Common myeloid progenitor, CD34-positive (primary cell): ENCODE data around the gene UBE2QL1. TPM values are rescaled to one million over a fixed set of nuclear protein-coding genes. Genes with fewer than 3 reads are reported as not detected.

Experiments used
- CTCF ChIA-PET: fragments of 350-600 bp; sonication (Branson Sonifier 250); formaldehyde crosslinking; loops from one replicate; lab custom pipeline; 2021; ENCODE audit warnings: antibody characterized with exemption; lab: Charles Lee
- POLR2A ChIA-PET: fragments of 350-600 bp; sonication (Branson Sonifier 250); formaldehyde crosslinking; loops from one replicate; lab custom pipeline; 2021; ENCODE audit warnings: antibody characterized with exemption; lab: Charles Lee
- DNase-seq, 3 donors: peaks; one replicate each; pipeline versions ENCODE4 v3.0.0 to v3.0.0-alpha.2; 2013
- H3K27ac ChIP-seq, 2 experiments: 1 replicate in 1 of 2; 2 replicates in 1 of 2; pipeline ENCODE4 v1.7.0; 2013; ENCODE audit warnings: inconsistent platforms in 2 of 2, low read length in 2 of 2, mild to moderate bottlenecking in 2 of 2, low read depth in 1 of 2, moderate library complexity in 1 of 2; ENCODE audit not compliant: severe bottlenecking in 2 of 2, insufficient read depth in 1 of 2, poor library complexity in 1 of 2
- H3K27me3 ChIP-seq, 5 experiments: replicated peaks in 2 of 5; 1 replicate in 3 of 5; 2 replicates in 2 of 5; pipeline versions ENCODE4 v1.6.1 to v1.7.0; 2013; ENCODE audit warnings: low read length in 4 of 5, mild to moderate bottlenecking in 2 of 5, moderate library complexity in 2 of 5, inconsistent platforms in 1 of 5; ENCODE audit not compliant: insufficient read depth in 5 of 5, control insufficient read depth in 4 of 5
- H3K36me3 ChIP-seq, 4 experiments: 1 replicate in 2 of 4; 2 replicates in 2 of 4; pipeline versions ENCODE4 v1.6.1 to v1.7.0; 2013; ENCODE audit warnings: low read length in 3 of 4, control low read depth in 1 of 4, mild to moderate bottlenecking in 1 of 4; ENCODE audit not compliant: control insufficient read depth in 4 of 4, insufficient read depth in 4 of 4
- H3K4me1 ChIP-seq, 4 experiments: 1 replicate in 3 of 4; 2 replicates in 1 of 4; pipeline versions ENCODE4 v1.6.1 to v1.7.1; 2013; ENCODE audit warnings: low read length in 3 of 4, mild to moderate bottlenecking in 3 of 4, control low read depth in 1 of 4, inconsistent platforms in 1 of 4, moderate library complexity in 1 of 4; ENCODE audit not compliant: control insufficient read depth in 4 of 4, insufficient read depth in 4 of 4; ENCODE audit errors: control extremely low read depth in 1 of 4
- H3K4me3 ChIP-seq, 7 experiments: 1 replicate in 4 of 7; 2 replicates in 3 of 7; pipeline versions ENCODE4 v1.5.1 to v1.7.0; 2013; ENCODE audit warnings: mild to moderate bottlenecking in 7 of 7, low read length in 6 of 7, moderate library complexity in 6 of 7, inconsistent platforms in 2 of 7, low read depth in 2 of 7, control low read depth in 1 of 7; ENCODE audit not compliant: insufficient read depth in 4 of 7, control insufficient read depth in 1 of 7; ENCODE audit errors: extremely low read depth in 1 of 7
- H3K9me3 ChIP-seq, 5 experiments: 1 replicate in 4 of 5; 2 replicates in 1 of 5; pipeline versions ENCODE4 v1.6.1 to v1.7.1; 2013; ENCODE audit warnings: low read length in 4 of 5, mild to moderate bottlenecking in 2 of 5, inconsistent platforms in 1 of 5, low read depth in 1 of 5, moderate library complexity in 1 of 5; ENCODE audit not compliant: control insufficient read depth in 4 of 5, insufficient read depth in 2 of 5; ENCODE audit errors: control extremely low read depth in 1 of 5
- WGBS: methylation state at CpG from one replicate; pipeline ENCODE4 v1.1.5; 2013; ENCODE audit not compliant: insufficient coverage; 5-methylcytosine and 5-hydroxymethylcytosine counted together
- polyA plus RNA-seq: library from polyadenylated mRNA; unstranded; fragments of 120-200 nt; gene quantifications from one replicate; pipeline ENCODE4 v1.2.1, GENCODE V29; 2013

The UBE2QL1 gene, protein sequence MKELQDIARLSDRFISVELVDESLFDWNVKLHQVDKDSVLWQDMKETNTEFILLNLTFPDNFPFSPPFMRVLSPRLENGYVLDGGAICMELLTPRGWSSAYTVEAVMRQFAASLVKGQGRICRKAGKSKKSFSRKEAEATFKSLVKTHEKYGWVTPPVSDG
- 0.03 TPM for polyA plus RNA-seq

DNA sequence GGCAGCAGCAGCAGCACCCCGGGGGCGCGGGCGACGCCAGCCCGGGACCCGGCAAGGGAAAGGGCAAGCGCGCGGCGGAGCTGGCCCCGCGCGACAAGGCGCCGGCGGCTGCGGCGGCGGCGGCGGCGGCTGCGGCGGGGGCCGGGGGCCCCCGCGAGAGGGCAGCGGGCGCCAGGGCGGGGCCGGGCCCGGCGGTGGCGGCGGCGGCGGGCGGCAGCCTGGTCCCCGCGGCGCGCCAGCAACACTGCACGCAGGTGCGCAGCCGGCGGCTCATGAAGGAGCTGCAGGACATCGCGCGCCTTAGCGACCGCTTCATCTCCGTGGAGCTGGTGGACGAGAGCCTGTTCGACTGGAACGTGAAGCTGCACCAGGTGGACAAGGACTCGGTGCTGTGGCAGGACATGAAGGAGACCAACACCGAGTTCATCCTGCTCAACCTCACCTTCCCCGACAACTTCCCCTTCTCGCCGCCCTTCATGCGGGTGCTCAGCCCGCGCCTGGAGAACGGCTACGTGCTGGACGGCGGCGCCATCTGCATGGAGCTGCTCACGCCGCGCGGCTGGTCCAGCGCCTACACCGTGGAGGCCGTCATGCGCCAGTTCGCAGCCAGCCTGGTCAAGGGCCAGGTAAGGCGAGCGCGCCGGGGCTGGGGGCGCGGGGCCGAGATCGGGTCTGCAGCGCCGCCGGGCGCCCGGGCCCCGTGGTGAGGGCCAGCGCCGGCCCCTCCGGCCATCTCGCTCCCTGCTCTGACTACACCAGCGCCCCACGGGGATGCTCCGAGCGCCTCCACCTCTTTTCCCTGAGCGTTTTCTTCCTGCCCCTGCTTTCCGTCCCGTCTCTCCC is at the start of gene UBE2QL1:
UBE2QL1 (plus strand) TSS at position 238 of the 843 bp plus-strand sequence; CDS start at position 273, 35 bp downstream.
- peaks cover 0 to 8% (median 7%) of the 10 kb centered on the region in 4 experiments for H3K4me1 ChIP-seq
- H3K27me3 ChIP-seq, result peaks cover 11 to 55% (median 26%) of the 10 kb centered on the region in 5 experiments
- H3K36me3 ChIP-seq, result no peaks in the 10 kb centered on the region
- peak within 1 kb of the TSS in 5 of 7 experiments; percentile 31 to 76 (median 52) for H3K4me3 ChIP-seq
- H3K27ac ChIP-seq, result no peak within 1 kb of the TSS
- under 1% methylated on average over 78 of the region's 103 CpGs for WGBS
- ChIA-PET POLR2A (interaction anchor here (0.7 to 1.3 kb wide), 2 partner anchors 37 to 47 kb away, joined by 4 read pairs; no protein-coding TSS in a partner anchor), CTCF (interaction anchor here (0.6 to 1.0 kb wide), 2 partner anchors 12 to 64 kb away, joined by 3 to 4 read pairs; no protein-coding TSS in a partner anchor)
- peak in 2 of 3 donors; percentile 64 to 76 for DNase-seq
- H3K9me3 ChIP-seq, result peaks cover 0 to 3% (median 0%) of the 10 kb centered on the region in 5 experiments

DNA sequence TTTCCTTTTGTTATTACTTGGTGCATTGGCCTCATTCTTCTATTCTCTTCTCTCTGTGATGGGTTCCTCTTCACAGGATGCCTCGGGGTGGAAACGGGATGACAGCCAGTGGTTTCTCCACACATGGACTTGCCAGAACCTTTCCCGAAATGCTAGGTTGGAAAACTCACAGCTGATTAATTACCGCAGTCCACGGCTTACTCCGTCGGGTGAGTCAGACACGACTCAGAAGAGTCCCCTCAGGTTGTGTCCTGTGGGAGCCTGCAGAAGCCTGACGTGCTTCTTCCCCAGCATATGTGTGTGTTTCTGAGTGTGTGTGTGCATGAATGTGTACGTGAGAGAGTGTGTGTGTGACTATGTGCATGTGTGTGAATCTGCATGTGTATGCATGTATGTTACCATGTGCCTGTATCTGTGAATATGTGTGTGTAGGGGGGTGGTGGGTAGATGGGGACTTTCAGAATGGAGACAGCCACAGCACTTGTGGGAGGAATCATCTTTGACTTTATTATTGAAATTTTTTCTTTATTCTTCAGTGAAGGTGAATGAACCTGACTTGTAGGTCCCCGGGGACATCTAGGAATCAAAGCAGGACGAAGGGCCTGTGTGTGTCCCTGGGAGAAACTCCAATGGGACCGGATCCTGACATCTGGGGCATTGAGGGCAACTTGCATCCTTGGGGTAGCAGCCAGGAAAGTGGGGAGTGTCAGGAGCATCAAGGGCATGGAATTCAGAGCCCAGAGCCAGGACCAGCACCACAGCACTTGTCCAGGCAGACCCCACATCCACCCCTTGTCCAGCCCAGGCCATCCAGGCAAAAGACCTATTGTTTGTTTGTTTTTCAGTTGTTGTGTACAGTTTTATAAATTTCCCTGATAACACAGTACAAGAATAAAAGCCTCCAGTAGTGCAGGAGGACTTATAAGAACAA is 48.4 kb upstream of the UBE2QL1 start:
- WGBS, result 95% methylated on average over 12 of the region's 13 CpGs
- Histone ChIP-seq H3K4me3 (no peak overlapping the region), H3K27ac (no peak overlapping the region), H3K4me1 (no peaks in the 10 kb centered on the region), H3K27me3 (peaks cover 0 to 9% (median 0%) of the 10 kb centered on the region in 5 experiments), H3K9me3 (peaks cover 0 to 2% (median 0%) of the 10 kb centered on the region in 5 experiments), H3K36me3 (no peaks in the 10 kb centered on the region)
- CTCF ChIA-PET, result no interaction called here
- DNase-seq, result no peak
- POLR2A ChIA-PET, result no interaction called here

DNA sequence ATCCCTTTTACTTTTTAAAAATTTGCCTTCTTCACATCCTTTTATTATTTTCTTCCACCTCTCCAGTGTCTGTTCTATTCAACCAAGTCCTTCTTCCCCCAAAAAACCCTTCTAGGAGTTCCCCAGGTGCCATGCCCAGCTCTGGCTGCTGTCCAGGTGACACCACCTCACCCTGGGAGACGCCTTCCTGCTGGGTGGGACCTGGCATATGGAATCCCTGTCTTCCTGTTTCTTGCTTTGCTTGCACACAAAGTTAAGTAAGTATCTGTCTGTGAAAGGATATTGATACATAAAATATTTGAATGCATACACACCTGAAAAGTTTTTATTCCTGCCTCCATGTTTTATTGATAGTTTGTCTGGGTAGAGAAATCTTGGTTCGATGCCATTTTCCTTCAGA is 47.2 kb upstream of the UBE2QL1 start:
- H3K27me3 ChIP-seq, result peaks cover 0 to 9% (median 0%) of the 10 kb centered on the region in 5 experiments
- H3K27ac ChIP-seq, result no peak overlapping the region
- ChIA-PET POLR2A (no interaction called here), CTCF (no interaction called here)
- H3K36me3 ChIP-seq, result no peaks in the 10 kb centered on the region
- peaks cover 0 to 2% (median 0%) of the 10 kb centered on the region in 5 experiments for H3K9me3 ChIP-seq
- H3K4me1 ChIP-seq, result no peaks in the 10 kb centered on the region
- no peak overlapping the region for H3K4me3 ChIP-seq
- WGBS, result 100% methylated on average over 1 of the region's 2 CpGs
- DNase-seq, result no peak

DNA sequence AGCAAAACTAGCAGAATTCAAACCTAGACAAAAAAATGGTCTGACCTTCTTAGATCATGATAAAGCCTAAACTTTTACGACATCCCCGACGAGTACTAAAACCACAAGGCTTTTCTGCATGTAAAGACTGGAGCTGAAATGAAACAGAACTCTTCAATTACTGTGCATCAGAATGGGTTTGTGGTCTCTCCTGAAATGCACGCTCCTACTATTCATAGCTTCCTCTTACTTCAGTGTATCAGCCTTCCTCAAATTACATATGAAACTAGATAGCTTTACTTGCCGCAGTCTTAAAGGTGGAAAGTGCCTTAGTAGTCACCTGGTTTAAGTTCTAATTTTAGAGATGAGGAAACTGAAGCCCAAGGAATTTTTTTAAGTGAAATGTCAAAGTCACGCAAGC is 45.7 kb upstream of the UBE2QL1 start:
- POLR2A ChIA-PET, result no interaction called here
- Histone ChIP-seq H3K36me3 (no peaks in the 10 kb centered on the region), H3K4me3 (no peak overlapping the region), H3K27ac (no peak overlapping the region), H3K4me1 (no peaks in the 10 kb centered on the region), H3K9me3 (no peaks in the 10 kb centered on the region), H3K27me3 (peaks cover 0 to 10% (median 0%) of the 10 kb centered on the region in 5 experiments)
- DNase-seq, result no peak
- CTCF ChIA-PET, result no interaction called here
- 75% methylated on average over 5 of the region's 6 CpGs for WGBS

DNA sequence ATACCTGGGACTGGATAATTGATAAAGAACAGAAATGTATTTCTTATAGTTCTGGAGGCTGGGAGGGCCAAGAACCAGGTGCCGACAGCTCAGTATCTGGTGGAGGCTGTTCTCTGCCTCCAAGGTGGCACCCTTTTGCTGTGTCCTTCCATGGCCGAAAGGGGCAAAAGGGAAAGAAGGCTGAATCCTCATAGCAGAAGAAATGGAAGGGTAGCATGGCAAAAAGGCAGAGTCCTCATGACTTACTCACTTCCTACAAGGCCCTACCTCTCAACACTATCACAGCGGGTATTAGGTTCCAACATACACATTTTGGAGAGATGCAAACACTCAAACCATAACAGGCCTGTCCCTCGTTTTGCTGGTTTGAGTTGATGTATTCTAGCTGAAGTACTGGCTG is 45.2 kb upstream of the UBE2QL1 start:
- Histone ChIP-seq H3K36me3 (no peaks in the 10 kb centered on the region), H3K4me3 (no peak overlapping the region), H3K9me3 (no peaks in the 10 kb centered on the region), H3K4me1 (no peaks in the 10 kb centered on the region), H3K27ac (no peak overlapping the region), H3K27me3 (peaks cover 0 to 10% (median 0%) of the 10 kb centered on the region in 5 experiments)
- no peak for DNase-seq
- ChIA-PET POLR2A (no interaction called here), CTCF (no interaction called here)
- 100% methylated on average over 2 of the region's 4 CpGs for WGBS

DNA sequence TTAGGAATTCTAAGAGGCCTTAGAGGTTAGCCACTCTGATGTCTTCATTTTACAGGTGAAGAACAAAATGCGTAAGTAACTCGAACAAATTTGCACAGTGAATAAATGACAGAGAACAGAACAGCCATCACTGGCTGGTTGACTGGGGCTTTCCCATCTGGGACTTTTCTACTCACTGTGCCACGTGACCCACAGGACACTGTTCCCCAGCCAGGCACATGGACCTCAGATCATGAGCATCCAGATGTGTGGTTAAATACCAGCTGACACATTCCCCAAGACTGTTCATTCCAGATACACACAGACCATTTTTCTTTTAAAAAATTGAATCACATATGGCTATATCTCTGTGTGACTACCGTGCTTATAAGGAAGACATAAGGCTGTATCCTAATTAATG is 44.5 kb upstream of the UBE2QL1 start:
- H3K4me1 ChIP-seq, result no peaks in the 10 kb centered on the region
- no peak overlapping the region for H3K4me3 ChIP-seq
- ChIA-PET POLR2A (no interaction called here), CTCF (no interaction called here)
- no peaks in the 10 kb centered on the region for H3K36me3 ChIP-seq
- H3K27me3 ChIP-seq, result peaks cover 0 to 10% (median 0%) of the 10 kb centered on the region in 5 experiments
- H3K27ac ChIP-seq, result no peak overlapping the region
- WGBS, result 100% methylated on average over 3 of the region's 4 CpGs
- H3K9me3 ChIP-seq, result peaks cover 0 to 2% (median 0%) of the 10 kb centered on the region in 5 experiments
- no peak for DNase-seq
